CD14-positive monocyte (primary cell): ENCODE data around the gene FADS2. TPM values are rescaled to one million over a fixed set of nuclear protein-coding genes. Genes with fewer than 3 reads are reported as not detected.
A peak's percentile ranks its signal among the peaks of the same experiment; 100 is the strongest.

Source experiments
- DNase-seq, 3 donors: peaks; one replicate each; pipeline ENCODE4 v3.0.0-alpha.2; 2011 to 2022
- H2AFZ ChIP-seq: 2 replicates; pipeline ENCODE4 v1.6.0; 2012; ENCODE audit warnings: mild to moderate bottlenecking, low read depth, low read length, inconsistent platforms; ENCODE audit not compliant: insufficient read depth, poor library complexity, severe bottlenecking
- H3K27ac ChIP-seq, 2 donors: 1 replicate in 1 of 2; 2 replicates in 1 of 2; pipeline ENCODE4 v1.5.1; 2012 to 2013; ENCODE audit warnings: low read length in 2 of 2, control low read depth in 1 of 2, inconsistent platforms in 1 of 2, low read depth in 1 of 2, mild to moderate bottlenecking in 1 of 2
- H3K27me3 ChIP-seq, 2 donors: one replicate each; pipeline versions ENCODE4 v1.6.0 to v1.6.1; 2011 to 2013; ENCODE audit warnings: low read length in 2 of 2; ENCODE audit not compliant: control insufficient read depth in 2 of 2, insufficient read depth in 2 of 2
- H3K36me3 ChIP-seq, 2 donors: replicated peaks in 1 of 2; 1 replicate in 1 of 2; 2 replicates in 1 of 2; pipeline versions ENCODE4 v1.5.1 to v1.6.1; 2012 to 2013; ENCODE audit warnings: low read length in 2 of 2, control low read depth in 1 of 2, inconsistent platforms in 1 of 2, mild to moderate bottlenecking in 1 of 2; ENCODE audit not compliant: insufficient read depth in 2 of 2, control insufficient read depth in 1 of 2
- H3K4me1 ChIP-seq, 2 donors: 1 replicate in 1 of 2; 2 replicates in 1 of 2; pipeline versions ENCODE4 v1.5.1 to v1.6.1; 2012 to 2013; ENCODE audit warnings: low read length in 2 of 2, control low read depth in 1 of 2, inconsistent platforms in 1 of 2, mild to moderate bottlenecking in 1 of 2, moderate library complexity in 1 of 2; ENCODE audit not compliant: insufficient read depth in 2 of 2, control insufficient read depth in 1 of 2
- H3K4me2 ChIP-seq: replicated peaks from 2 replicates; pipeline ENCODE3; 2012; ENCODE audit warnings: low read length, moderate library complexity, mild to moderate bottlenecking; ENCODE audit not compliant: poor library complexity, severe bottlenecking; ENCODE audit errors: extremely low read depth
- H3K4me3 ChIP-seq, 3 experiments: fragments of 200-600 bp in 1 of 3; sonication (generic) in 1 of 3; replicated peaks in 1 of 3; 1 replicate in 2 of 3; 2 replicates in 1 of 3; pipeline ENCODE4 v1.5.1; 2011 to 2013; ENCODE audit warnings: low read length in 3 of 3, mild to moderate bottlenecking in 3 of 3, control low read depth in 2 of 3, low read depth in 2 of 3, inconsistent platforms in 1 of 3, moderate library complexity in 1 of 3
- H3K79me2 ChIP-seq: 2 replicates; pipeline ENCODE4 v1.6.0; 2012; ENCODE audit warnings: mild to moderate bottlenecking, control low read depth, inconsistent platforms, low read length, moderate library complexity; ENCODE audit not compliant: insufficient read depth
- H3K9ac ChIP-seq: 2 replicates; pipeline ENCODE4 v1.6.0; 2017; ENCODE audit warnings: low read length, mild to moderate bottlenecking; ENCODE audit not compliant: insufficient read depth, poor library complexity, severe bottlenecking
- H3K9me3 ChIP-seq, 2 donors: replicated peaks in 1 of 2; 1 replicate in 1 of 2; 2 replicates in 1 of 2; pipeline versions ENCODE4 v1.5.1 to v1.6.1; 2012 to 2013; ENCODE audit warnings: low read length in 2 of 2, control low read depth in 1 of 2; ENCODE audit not compliant: control insufficient read depth in 1 of 2, insufficient read depth in 1 of 2
- H4K20me1 ChIP-seq: 2 replicates; pipeline ENCODE4 v1.6.0; 2012; ENCODE audit warnings: mild to moderate bottlenecking, low read length, control low read depth, moderate library complexity; ENCODE audit not compliant: insufficient read depth
- H3K27ac Mint-ChIP-seq, 7 donors: one replicate each; pipeline ENCODE4 v1.8.0; 2020; ENCODE audit warnings: mild to moderate bottlenecking in 7 of 7, mixed read lengths in 7 of 7, moderate library complexity in 6 of 7, inconsistent platforms in 2 of 7
- H3K27me3 Mint-ChIP-seq, 3 donors: one replicate each; pipeline ENCODE4 v1.8.0; 2021 to 2022; ENCODE audit warnings: low read depth in 3 of 3, mild to moderate bottlenecking in 3 of 3, mixed read lengths in 3 of 3, moderate library complexity in 3 of 3, inconsistent platforms in 1 of 3
- H3K36me3 Mint-ChIP-seq, 2 donors: one replicate each; pipeline ENCODE4 v1.8.0; 2020; ENCODE audit warnings: mixed read lengths in 2 of 2, inconsistent platforms in 1 of 2, mild to moderate bottlenecking in 1 of 2
- H3K4me1 Mint-ChIP-seq: one replicate; pipeline ENCODE4 v1.8.0; 2020; ENCODE audit warnings: mild to moderate bottlenecking, mixed read lengths
- H3K4me3 Mint-ChIP-seq, 2 donors: one replicate each; pipeline ENCODE4 v1.8.0; 2020; ENCODE audit warnings: mild to moderate bottlenecking in 2 of 2, mixed read lengths in 2 of 2, moderate library complexity in 1 of 2
- H3K9me3 Mint-ChIP-seq, 7 donors: one replicate each; pipeline ENCODE4 v1.8.0; 2020 to 2022; ENCODE audit warnings: mixed read lengths in 7 of 7, mild to moderate bottlenecking in 6 of 7, moderate library complexity in 6 of 7, inconsistent platforms in 2 of 7
- CTCF ChIP-seq: fragments of 200-600 bp; IDR thresholded peaks from one replicate; pipeline ENCODE4 v1.8.0; 2022; ENCODE audit warnings: antibody characterized with exemption, mild to moderate bottlenecking
- WGBS: methylation state at CpG from one replicate; pipeline ENCODE4 v1.1.5; 2013; ENCODE audit warnings: missing lambda C conversion rate; ENCODE audit not compliant: insufficient coverage; 5-methylcytosine and 5-hydroxymethylcytosine counted together
- intact Hi-C, 2 donors: fragments of 100-400 bp; cut with micrococcal nuclease; formaldehyde crosslinking; loops; one replicate each; pipeline versions ENCODE4 v1.15.0 to v1.15.1; 2023
- polyA plus RNA-seq, 3 donors: library from polyadenylated mRNA; depleted of rRNA in 1 of 3; unstranded in 2 of 3; stranded (reverse) in 1 of 3; fragments of 300-500 nt in 2 of 3; fragments of >200 nt in 1 of 3; fragmentation: Illumina TruSeq in 2 of 3; gene quantifications; 1 replicate in 2 of 3; 2 replicates in 1 of 3; pipeline ENCODE4 v1.2.3, GENCODE V29; 2012 to 2021

Gene FADS2
- polyA plus RNA-seq, 3 donors: 5.1 to 19.9 (median 6.4) TPM

DNA sequence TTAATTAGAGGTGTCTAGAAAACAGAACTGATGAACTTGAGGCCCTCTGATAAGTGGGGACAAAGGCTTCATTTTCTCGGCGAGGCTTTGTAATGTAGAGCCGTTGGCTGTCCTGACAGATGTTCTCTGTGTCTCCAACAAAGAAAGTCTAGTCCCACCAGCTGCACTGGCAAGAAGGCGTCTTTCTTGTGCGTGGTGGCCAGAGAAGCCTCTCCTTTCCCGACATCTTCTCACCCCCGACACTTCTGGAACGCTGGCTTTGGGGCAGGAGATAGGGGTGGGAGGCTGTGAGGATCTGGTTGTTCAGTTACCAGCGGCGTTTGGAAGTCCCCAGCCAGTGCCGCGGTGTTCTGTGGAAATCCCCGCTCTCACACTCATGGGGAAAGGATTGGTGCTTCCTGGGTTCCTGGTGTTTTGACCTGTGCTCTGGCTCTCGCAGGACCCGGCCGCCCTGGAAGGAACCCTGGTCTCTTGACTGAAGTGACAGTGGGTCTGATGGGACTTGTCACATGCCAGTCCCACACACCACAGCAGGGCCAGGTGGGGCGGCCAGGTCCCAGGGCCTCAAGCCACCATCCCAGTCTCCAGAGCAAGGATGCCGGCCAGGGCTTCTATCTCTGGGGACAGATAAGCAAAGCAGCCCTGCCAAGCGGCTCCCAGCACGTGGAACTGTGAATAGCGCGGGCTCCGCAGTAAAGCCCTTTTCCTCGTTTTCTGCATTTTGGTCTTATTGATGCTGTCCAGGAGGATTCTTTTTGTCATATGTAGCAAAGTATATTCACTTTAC lies 23.2 kb downstream of the FADS2 start:
- Mint-ChIP-seq H3K36me3 (peaks cover 33 to 90% of the 10 kb centered on the region in 2 donors), H3K27ac (peak overlapping the region in 1 of 7 donors; percentile 67), H3K4me3 (no peak overlapping the region), H3K9me3 (peaks cover 0 to 2% (median 0%) of the 10 kb centered on the region in 7 donors), H3K4me1 (peaks cover 1% of the 10 kb centered on the region), H3K27me3 (peaks cover 0 to 1% (median 0%) of the 10 kb centered on the region in 3 donors)
- no peaks in the 10 kb centered on the region for H3K4me1 ChIP-seq
- TF ChIP-seq CTCF: no peak
- peaks cover 26 to 49% of the 10 kb centered on the region in 2 donors for H3K36me3 ChIP-seq
- no peaks in the 10 kb centered on the region for H3K9me3 ChIP-seq
- no peaks in the 10 kb centered on the region for H3K27me3 ChIP-seq
- H3K4me3 ChIP-seq: no peak overlapping the region
- H4K20me1 ChIP-seq: no peaks in the 10 kb centered on the region
- DNase-seq: no peak
- no peak overlapping the region for H3K4me2 ChIP-seq
- H2AFZ ChIP-seq: no peak overlapping the region
- intact Hi-C loops: no loop called here
- H3K27ac ChIP-seq: no peak overlapping the region
- 97% methylated on average over 13 of the region's 24 CpGs for WGBS
- no peaks in the 10 kb centered on the region for H3K79me2 ChIP-seq
- no peak overlapping the region for H3K9ac ChIP-seq

DNA sequence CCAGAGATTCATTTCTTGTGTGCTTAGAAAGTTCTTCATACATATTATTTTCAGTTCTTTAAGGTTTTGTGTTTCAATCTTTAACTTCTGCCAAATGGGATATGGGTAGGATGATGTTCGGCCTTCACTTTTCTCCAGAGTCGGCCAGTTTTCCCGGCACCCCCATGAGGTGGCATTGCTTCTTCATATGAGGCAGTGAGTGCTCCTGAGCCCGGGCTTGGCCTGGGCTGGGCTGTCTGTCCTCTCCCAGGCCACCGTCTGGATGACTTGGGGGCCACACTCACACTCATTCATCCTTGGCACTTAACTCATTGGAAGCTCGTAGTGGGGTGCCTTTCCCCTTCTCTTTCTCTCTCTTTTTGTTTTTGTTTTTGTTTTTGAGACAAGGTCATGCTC lies 23.8 kb downstream of the FADS2 start:
- H3K79me2 ChIP-seq: no peaks in the 10 kb centered on the region
- no peak for TF ChIP-seq CTCF
- H3K4me1 ChIP-seq: no peaks in the 10 kb centered on the region
- no peaks in the 10 kb centered on the region for H3K9me3 ChIP-seq
- H3K4me1 Mint-ChIP-seq: peaks cover 1% of the 10 kb centered on the region
- H3K27ac ChIP-seq: no peak overlapping the region
- no peak for DNase-seq
- H3K27me3 ChIP-seq: no peaks in the 10 kb centered on the region
- peaks cover 0 to 2% (median 0%) of the 10 kb centered on the region in 7 donors for H3K9me3 Mint-ChIP-seq
- 100% methylated on average over 3 of the region's 6 CpGs for WGBS
- no peak overlapping the region for H2AFZ ChIP-seq
- intact Hi-C loops: no loop called here
- no peaks in the 10 kb centered on the region for H3K27me3 Mint-ChIP-seq
- no peak overlapping the region for H3K4me3 Mint-ChIP-seq
- no peak overlapping the region for H3K4me3 ChIP-seq
- H4K20me1 ChIP-seq: no peaks in the 10 kb centered on the region
- H3K36me3 Mint-ChIP-seq: peaks cover 31 to 88% of the 10 kb centered on the region in 2 donors
- H3K36me3 ChIP-seq: peaks cover 26 to 45% of the 10 kb centered on the region in 2 donors
- H3K9ac ChIP-seq: no peak overlapping the region
- H3K27ac Mint-ChIP-seq: peak overlapping the region in 1 of 7 donors; percentile 67
- no peak overlapping the region for H3K4me2 ChIP-seq
